Nephron progenitor cell (in vitro differentiated cells): Measurements from ENCODE around the gene GMPPA.

Experiments
- DNase-seq: peaks from one replicate; pipeline ENCODE4 v3.0.0; 2021
- H3K27ac Mint-ChIP-seq: 2 replicates; pipeline ENCODE4 v1.8.0; 2021; ENCODE audit warnings: mild to moderate bottlenecking, moderate library complexity, mixed read lengths
- H3K27me3 Mint-ChIP-seq: 2 replicates; pipeline ENCODE4 v1.8.0; 2021; ENCODE audit warnings: mild to moderate bottlenecking, low read depth, mixed read lengths; ENCODE audit not compliant: poor library complexity
- H3K36me3 Mint-ChIP-seq: 2 replicates; pipeline ENCODE4 v1.8.0; 2021; ENCODE audit warnings: low read depth, mixed read lengths
- H3K4me1 Mint-ChIP-seq: 2 replicates; pipeline ENCODE4 v1.8.0; 2021; ENCODE audit warnings: mixed read lengths
- H3K4me3 Mint-ChIP-seq: 2 replicates; pipeline ENCODE4 v1.8.0; 2021; ENCODE audit warnings: mild to moderate bottlenecking, moderate library complexity, mixed read lengths
- H3K9me3 Mint-ChIP-seq: 2 replicates; pipeline ENCODE4 v1.8.0; 2021; ENCODE audit warnings: mild to moderate bottlenecking, moderate library complexity, mixed read lengths
- TF ChIP-seq, protein P1 (sequence below): fragments of 200-600 bp; sonication (generic); IDR thresholded peaks from 2 replicates; pipeline ENCODE4 v1.5.0; 2021; ENCODE audit warnings: antibody characterized with exemption

GMPPA gene

DNA sequence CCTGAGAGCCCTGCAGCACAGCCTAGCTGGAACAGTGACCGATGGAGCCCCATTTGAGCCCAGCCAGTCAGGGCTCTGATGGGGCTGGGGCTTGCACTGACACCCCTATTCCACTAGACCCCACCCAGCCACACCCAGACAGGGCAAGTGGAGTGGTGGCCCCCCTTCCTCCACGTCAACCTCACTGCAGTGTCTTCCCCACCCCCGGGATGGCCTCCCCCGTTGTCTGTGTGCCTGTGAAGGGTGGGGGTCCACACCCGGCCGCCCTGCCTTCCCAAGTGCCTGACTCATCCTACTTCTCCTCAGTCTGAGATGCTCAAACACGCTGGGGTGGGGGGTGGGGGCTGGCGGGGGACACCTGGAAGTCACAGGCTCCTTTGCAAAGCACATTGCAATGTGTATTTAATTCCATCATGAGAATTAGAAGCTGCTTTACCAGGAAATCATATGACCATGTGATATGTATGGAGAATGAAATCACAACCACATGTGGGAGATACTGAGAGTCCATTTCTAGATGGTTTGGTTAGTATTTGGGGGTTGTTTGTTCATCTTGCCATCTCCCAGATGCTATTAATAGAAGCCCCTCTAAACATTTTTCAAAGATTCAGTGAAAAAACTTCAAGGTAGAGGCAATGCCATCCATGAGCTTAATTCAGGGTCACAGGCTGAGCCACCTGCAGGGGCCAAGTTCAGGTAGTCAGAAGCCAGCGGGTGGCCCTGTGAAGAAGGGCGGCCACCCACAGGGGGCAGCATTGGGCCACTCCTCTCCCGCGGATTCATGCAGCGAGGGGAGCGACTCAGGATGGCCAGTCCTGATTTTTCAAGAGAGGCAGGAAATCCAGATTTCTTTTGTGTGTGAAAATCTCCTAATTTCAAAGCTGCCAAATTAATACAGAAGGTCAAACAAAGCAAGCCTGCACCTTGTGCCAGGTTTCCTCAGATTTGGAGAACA, 22.7 kb upstream of the GMPPA start:
- TF ChIP-seq, protein P1, sequence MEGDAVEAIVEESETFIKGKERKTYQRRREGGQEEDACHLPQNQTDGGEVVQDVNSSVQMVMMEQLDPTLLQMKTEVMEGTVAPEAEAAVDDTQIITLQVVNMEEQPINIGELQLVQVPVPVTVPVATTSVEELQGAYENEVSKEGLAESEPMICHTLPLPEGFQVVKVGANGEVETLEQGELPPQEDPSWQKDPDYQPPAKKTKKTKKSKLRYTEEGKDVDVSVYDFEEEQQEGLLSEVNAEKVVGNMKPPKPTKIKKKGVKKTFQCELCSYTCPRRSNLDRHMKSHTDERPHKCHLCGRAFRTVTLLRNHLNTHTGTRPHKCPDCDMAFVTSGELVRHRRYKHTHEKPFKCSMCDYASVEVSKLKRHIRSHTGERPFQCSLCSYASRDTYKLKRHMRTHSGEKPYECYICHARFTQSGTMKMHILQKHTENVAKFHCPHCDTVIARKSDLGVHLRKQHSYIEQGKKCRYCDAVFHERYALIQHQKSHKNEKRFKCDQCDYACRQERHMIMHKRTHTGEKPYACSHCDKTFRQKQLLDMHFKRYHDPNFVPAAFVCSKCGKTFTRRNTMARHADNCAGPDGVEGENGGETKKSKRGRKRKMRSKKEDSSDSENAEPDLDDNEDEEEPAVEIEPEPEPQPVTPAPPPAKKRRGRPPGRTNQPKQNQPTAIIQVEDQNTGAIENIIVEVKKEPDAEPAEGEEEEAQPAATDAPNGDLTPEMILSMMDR: peak; percentile 92
- peak; percentile 88 for DNase-seq
- H3K9me3 Mint-ChIP-seq: no peaks in the 10 kb centered on the region
- no peak overlapping the region for H3K27ac Mint-ChIP-seq
- H3K4me3 Mint-ChIP-seq: peak overlapping the region; percentile 80
- peaks cover 22% of the 10 kb centered on the region for H3K4me1 Mint-ChIP-seq
- H3K27me3 Mint-ChIP-seq: peaks cover 11% of the 10 kb centered on the region
- H3K36me3 Mint-ChIP-seq: no peaks in the 10 kb centered on the region

DNA sequence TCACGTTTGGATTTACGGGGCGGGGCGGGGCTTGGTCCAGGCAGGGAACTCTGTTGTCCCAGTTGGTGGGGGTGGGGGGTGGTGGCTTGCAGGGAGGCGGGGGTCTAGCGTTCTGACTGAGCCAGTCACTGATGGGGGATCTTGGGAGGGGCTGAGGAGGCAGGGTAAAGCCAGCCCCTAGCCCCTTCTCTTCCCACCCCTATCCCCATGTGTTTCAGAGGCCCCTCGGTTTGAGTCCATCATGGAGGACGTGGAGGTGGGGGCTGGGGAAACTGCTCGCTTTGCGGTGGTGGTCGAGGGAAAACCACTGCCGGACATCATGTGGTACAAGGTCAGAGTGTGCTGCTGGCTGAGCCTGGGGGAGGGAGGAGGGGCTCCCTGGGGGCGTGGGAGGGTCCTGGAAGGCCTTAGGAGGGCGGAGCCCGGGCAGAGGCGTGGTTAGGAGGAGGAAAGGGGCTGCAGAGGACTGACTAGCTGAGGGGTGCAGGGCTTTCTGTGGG, 22.0 kb upstream of the GMPPA start:
- TF ChIP-seq, protein P1: no peak
- H3K27me3 Mint-ChIP-seq: peaks cover 18% of the 10 kb centered on the region
- H3K27ac Mint-ChIP-seq: no peak overlapping the region
- H3K4me3 Mint-ChIP-seq: peak overlapping the region; percentile 80
- no peaks in the 10 kb centered on the region for H3K9me3 Mint-ChIP-seq
- DNase-seq: peak; percentile 94
- peaks cover 1% of the 10 kb centered on the region for H3K36me3 Mint-ChIP-seq
- H3K4me1 Mint-ChIP-seq: peaks cover 18% of the 10 kb centered on the region

DNA sequence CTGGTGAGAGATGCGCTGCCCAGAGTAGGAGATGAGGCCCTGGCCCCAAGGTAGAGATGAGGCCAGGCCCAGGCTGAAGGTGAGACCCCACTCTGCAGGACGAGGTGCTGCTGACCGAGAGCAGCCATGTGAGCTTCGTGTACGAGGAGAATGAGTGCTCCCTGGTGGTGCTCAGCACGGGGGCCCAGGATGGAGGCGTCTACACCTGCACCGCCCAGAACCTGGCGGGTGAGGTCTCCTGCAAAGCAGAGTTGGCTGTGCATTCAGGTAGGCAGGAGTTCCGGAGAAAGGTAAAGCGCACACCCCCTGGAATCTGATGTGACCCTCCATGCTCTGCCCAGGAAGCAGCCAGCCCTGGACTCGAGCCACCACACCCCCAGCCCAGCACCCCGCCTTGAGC, 21.5 kb upstream of the GMPPA start:
- Mint-ChIP-seq H3K36me3 (peaks cover 6% of the 10 kb centered on the region), H3K27me3 (peaks cover 23% of the 10 kb centered on the region), H3K27ac (no peak overlapping the region), H3K9me3 (no peaks in the 10 kb centered on the region), H3K4me1 (peaks cover 18% of the 10 kb centered on the region), H3K4me3 (peak overlapping the region; percentile 80)
- TF ChIP-seq, protein P1: no peak
- DNase-seq: no peak

DNA sequence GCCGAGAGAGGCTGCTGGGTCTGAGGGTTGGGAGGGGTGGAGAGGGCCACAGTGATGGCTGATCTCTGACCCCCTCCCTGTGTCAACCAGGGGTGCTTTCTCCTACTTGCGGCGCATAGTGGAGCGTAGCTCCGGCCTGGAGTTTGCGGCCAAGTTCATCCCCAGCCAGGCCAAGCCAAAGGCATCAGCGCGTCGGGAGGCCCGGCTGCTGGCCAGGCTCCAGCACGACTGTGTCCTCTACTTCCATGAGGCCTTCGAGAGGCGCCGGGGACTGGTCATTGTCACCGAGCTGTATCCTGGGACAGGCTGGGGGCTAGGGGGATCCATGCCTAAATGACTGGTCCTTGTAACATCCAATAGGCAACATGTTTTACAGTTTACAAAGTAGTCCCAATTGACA, 20.9 kb upstream of the GMPPA start:
- H3K36me3 Mint-ChIP-seq: peaks cover 6% of the 10 kb centered on the region
- peaks cover 18% of the 10 kb centered on the region for H3K4me1 Mint-ChIP-seq
- H3K4me3 Mint-ChIP-seq: no peak overlapping the region
- no peak for DNase-seq
- H3K27ac Mint-ChIP-seq: no peak overlapping the region
- TF ChIP-seq, protein P1: no peak
- no peaks in the 10 kb centered on the region for H3K9me3 Mint-ChIP-seq
- peaks cover 29% of the 10 kb centered on the region for H3K27me3 Mint-ChIP-seq

DNA sequence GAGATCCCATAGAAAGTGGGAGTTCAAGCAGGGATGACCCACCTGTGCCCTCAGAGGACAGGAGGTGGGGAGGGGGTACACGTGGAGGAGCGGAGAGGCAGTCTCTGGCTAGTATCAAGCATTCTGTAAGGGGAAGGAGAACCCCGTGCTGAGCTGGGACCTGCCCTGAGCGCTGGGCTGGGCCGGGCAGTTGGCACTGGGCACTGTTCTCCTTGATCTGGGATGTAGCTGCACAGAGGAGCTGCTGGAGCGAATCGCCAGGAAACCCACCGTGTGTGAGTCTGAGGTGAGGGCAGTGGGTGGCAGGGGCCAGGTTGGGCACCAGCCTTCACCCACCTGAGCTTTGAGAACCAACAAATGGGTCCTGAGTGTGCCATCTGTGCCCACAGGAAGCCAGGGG, 19.8 kb upstream of the GMPPA start:
- H3K9me3 Mint-ChIP-seq: no peaks in the 10 kb centered on the region
- H3K27ac Mint-ChIP-seq: no peak overlapping the region
- peaks cover 36% of the 10 kb centered on the region for H3K27me3 Mint-ChIP-seq
- H3K4me1 Mint-ChIP-seq: peaks cover 18% of the 10 kb centered on the region
- TF ChIP-seq, protein P1: no peak
- no peak overlapping the region for H3K4me3 Mint-ChIP-seq
- no peak for DNase-seq
- peaks cover 6% of the 10 kb centered on the region for H3K36me3 Mint-ChIP-seq

DNA sequence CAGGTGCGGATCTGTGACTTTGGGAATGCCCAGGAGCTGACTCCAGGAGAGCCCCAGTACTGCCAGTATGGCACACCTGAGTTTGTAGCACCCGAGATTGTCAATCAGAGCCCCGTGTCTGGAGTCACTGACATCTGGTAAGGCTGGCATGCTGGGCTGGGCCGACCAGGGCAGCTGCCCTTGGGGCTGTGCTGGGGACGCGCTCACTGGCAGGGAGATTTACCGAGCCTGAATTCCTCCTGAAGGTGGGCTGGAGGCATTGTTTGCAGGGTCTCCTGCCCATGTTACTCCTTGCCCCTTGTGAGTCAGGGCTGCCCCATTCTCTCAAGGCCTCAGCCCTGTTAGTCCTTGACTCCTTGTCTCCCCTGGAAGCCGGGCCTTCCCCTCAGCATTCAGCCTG, 18.7 kb upstream of the GMPPA start:
- Mint-ChIP-seq H3K27me3 (peaks cover 45% of the 10 kb centered on the region), H3K36me3 (peaks cover 6% of the 10 kb centered on the region), H3K9me3 (no peaks in the 10 kb centered on the region), H3K4me3 (no peak overlapping the region), H3K4me1 (peaks cover 18% of the 10 kb centered on the region), H3K27ac (no peak overlapping the region)
- TF ChIP-seq, protein P1: no peak
- no peak for DNase-seq
